GM19023 (cell line): ENCODE results near the gene KANSL1.
"Not testable (repeated sequence)": the region's sequence is repeated elsewhere in the genome, so short reads cannot be mapped to it uniquely, and the experiment has no call there.

Source experiments
- ATAC-seq: cut with Tn5 transposase; IDR thresholded peaks from one replicate; pipeline ENCODE4 v1.9.1; 2021; ENCODE audit warnings: mild to moderate bottlenecking, moderate library complexity; ENCODE audit not compliant: unreplicated experiment

KANSL1 gene

DNA sequence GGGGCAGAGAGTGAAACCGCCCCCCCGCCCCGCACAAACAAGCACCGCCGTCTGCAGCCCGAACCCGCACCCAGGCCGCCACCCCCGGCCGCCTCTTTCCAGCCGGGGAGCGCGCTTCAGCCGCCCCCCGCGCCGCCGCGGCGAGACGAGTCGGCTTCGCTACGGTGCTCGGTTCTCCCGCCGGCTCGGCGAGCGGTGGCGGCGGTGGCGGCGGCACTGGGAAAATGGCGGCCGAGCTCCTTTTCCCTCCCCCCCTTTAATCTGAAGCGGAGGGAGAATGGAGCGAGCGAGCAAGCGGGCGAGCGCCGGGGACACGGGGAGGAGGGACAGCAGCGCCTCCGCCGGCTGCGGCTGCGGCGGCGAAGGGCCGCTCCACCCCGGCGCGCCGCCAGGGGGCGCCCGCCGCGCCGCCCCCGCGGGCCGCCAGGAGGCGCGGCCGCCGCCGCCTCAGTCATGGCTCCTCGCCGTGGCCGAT, at the start of gene KANSL1:
Gene KANSL1 (minus strand): TSS at position 279 of the 475 bp plus-strand sequence. CDS start 21,286 bp downstream, outside the sequence.
- ATAC-seq: peak; percentile 69

DNA sequence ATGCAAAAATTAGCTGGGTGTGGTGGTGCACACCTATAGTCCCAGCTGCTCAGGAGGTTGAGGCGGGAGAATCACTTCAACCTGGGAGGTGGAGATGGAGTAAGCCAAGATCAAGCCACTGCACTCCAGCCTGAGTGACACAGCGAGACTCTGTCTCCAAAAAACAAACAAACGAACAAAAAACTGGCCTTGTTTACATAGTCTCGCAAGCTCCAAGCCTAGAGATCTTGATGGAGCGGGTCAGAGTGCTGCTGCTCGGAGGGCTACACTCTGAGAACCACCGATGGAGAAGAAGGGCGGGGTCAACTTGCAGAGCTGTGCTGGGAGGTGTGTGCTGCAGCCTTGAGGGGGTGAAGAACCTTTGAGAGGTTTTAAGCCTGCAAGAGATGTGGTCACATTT, 38.1 kb upstream of the KANSL1 start:
- ATAC-seq: not testable (repeated sequence)

GRCh38 chr17:46225274-46225794, 32.1 kb upstream of the KANSL1 start:
- peak; percentile 99 for ATAC-seq

GRCh38 chr17:46224864-46225263, 31.6 kb upstream of the KANSL1 start:
- peak; percentile 47 for ATAC-seq

GRCh38 chr17:46223041-46223440, 29.8 kb upstream of the KANSL1 start:
- not testable (repeated sequence) for ATAC-seq

DNA sequence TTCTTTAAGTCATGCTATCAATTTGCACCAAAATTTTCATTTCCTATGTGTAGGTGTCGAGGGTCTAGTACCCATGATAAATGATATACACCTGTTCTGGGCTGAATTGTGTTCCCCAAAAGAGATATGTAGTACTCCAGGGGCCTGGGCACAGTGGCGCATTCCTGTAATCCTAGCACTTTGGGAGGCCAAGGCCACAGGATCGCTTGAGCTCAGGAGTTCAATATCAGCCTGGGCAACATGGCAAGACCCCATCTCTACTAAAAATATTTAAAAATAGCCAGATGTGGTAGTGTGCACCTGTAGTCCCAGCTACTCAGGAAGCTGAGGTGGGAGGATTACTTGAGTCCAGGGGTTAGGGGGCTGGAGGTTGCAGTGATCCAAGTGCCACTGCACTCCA, 23.5 kb upstream of the KANSL1 start:
- ATAC-seq: no peak

GRCh38 chr17:46212634-46213435, 19.6 kb upstream of the KANSL1 start:
- no peak for ATAC-seq

- no peak for ATAC-seq
These were observed 15.8 kb upstream of the KANSL1 start for GRCh38 chr17:46208997-46209396.

GRCh38 chr17:46205975-46206374, 12.7 kb upstream of the KANSL1 start:
- no peak for ATAC-seq

DNA sequence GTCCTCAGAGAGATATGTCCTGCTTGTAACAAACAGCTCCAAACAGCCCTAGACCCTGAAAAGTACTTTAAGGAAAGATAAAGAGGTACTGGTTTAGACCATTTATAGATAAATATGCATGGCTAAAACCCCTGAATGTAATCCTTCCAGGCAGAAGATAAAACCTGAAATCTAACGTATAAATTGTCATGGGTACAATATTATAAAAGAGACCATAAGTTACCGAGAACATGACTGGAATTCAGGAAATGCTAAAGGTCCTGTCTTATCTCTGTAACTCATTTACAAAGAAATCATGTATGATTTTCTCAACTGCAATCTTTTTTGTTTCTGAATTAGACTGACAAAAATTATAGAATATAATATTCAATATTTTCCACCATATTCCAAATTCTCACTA, 9.2 kb upstream of the KANSL1 start:
- no peak for ATAC-seq

DNA sequence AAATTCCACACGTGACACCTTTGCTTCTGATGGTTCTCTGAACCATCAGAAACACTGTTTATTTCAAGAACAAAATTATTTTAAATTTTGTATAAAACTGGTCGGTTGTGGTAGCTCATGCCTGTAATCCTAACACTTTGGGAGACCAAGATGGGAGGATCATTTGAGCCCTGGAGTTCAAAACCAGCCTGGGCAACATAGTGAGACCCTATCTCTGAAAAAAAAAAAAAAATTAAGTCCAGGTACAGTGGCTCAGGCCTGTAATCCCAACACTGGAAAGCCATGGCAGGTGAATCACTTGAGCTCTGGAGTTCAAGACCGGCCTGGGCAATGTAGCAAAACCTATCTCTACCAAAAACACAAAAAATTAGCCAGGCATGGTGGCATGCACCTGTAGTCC, 8.3 kb upstream of the KANSL1 start:
- no peak for ATAC-seq

- ATAC-seq: no peak
These were observed 7.0 kb upstream of the KANSL1 start for GRCh38 chr17:46200197-46200596.

DNA sequence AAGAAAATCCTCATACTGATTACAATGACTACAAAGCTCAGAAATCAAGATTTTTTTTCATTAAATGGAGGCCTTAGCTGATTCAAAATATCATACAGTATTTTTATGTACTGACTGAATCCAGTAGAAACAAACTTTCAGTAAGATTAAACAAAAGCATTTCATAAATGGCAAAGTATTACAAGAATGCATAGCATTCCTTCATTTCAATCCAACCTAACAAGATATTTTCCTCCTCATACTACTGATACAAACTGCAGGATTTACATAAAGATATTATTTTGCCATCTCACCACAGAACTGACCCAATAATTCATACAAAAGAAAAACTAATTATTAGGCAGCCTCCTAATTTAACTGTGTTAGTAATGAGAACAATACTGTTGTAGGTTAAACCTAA, 6.2 kb upstream of the KANSL1 start:
- no peak for ATAC-seq

DNA sequence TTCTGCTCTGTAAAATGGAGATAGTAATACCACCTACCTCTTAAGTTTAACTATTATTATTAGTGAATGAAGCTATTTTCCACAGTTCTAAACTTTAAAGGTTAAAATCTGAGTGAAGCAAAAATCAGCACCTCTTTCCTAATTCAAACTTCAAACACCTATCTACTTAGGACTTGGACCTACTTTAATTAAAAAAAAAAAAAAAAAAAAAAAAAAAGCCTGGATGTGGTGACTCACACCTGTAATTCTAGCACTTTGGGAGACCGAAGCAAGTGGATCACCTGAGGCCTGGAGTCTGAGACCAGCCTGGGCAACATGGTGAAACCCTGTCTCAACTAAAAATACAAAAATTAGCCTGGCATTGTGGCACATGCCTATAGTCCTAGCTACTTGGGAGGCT, 5.0 kb upstream of the KANSL1 start:
- no peak for ATAC-seq

- no peak for ATAC-seq
These were observed 4.3 kb upstream of the KANSL1 start for GRCh38 chr17:46197530-46197929.

- no peak for ATAC-seq
These were observed 2.9 kb upstream of the KANSL1 start for GRCh38 chr17:46195939-46196716.

GRCh38 chr17:46195217-46195855, 2.1 kb upstream of the KANSL1 start:
- ATAC-seq: no peak

DNA sequence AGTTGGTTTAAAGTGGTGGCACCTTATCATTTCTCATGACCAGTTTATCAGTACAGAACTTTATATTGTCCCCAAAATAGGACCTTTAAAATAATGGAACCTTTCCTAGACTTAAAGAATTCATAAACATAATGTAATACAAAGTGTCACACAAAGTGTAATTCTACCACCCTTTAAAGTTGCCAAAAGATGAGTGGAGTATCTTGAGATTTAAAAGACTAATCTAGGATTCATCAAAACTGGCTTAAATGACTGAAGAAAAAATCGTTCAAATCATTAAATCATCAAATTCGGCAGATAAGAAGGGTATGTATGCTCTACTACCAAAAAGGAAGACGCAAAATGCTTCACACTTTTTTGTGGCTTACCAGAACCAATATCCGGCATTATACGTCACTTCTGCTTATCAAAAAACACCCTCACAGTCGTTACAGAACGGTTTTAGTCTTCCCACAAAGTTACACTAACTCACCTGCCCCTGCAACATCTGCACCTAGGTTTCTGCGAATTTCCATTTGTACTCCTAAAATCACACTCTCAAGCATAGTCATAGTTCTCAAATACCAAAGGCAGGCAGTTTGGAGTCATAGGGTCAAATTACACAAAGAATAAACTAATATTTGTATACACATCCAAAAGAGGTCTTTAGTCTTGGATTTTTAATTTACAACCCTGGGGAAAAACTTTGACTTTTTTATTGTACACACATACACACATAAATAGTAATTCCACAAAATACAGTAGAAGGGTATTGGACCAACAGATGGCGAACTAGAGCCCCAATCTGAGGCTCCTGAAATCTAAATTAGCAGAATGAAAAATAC, 1.4 kb upstream of the KANSL1 start:
- ATAC-seq: no peak

DNA sequence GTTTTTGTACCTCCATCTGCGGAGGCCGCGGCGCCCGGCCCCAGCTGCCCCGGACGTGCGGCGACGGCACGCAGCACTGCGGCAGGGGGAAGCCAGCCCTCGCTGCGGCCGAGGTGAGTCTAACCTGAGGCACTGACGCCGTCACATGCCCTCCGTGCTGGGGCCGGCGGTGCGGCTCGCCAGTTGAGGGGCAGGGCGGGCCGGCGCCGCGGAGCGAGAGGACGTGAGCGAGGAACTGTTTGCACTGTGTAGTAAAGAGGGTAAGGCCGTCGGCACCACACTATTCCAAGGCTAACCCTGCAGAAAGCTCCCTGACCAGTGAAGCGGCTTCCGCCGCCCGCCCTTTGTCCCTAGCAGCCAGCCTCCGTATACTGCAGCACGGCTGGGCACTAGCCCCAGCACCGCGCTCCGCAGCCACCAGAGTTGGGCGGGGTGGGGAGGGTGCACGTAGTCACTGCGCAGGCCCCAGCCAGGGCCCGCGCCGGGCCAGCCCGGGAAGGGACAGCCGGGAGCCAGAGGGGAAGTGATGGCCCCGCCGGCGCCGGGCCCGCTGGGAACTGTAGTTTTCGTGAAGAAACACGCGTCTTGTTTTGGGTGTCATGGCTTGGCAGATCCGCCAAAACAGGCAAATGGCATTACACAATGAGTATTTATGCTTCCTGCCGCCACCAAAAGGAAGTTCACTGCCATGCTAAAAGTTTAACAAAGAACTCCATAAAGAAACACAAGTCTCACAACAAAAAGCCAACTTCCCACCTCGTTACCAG, 580 bp upstream of the KANSL1 start:
- ATAC-seq: peak; percentile 66
